GM23338 (cell line): Measurements from ENCODE around the gene C20orf204. TPM values are rescaled to one million over a fixed set of nuclear protein-coding genes. Genes with fewer than 3 reads are reported as not detected.
A peak's percentile ranks its signal among the peaks of the same experiment; 100 is the strongest.

Experiments
- ATAC-seq: fragments of 200-7000 bp; cut with Tn5 transposase; 3 replicates; pipeline ENCODE4 v1.9.1; 2020
- DNase-seq: peaks from one replicate; pipeline ENCODE4 v3.0.0-alpha.2; 2015; ENCODE audit warnings: low spot score
- H2AFZ ChIP-seq: fragments of 200-600 bp; sonication (generic); 2 replicates; pipeline ENCODE4 v1.8.0; 2016; ENCODE audit warnings: antibody characterized with exemption, mild to moderate bottlenecking, moderate library complexity
- H3F3A ChIP-seq: fragments of 200-600 bp; sonication (generic); replicated peaks from 2 replicates; pipeline ENCODE4 v1.8.0; 2017; ENCODE audit warnings: antibody characterized with exemption, mixed run types, low read depth
- H3K27ac ChIP-seq: fragments of 200-600 bp; sonication (generic); 2 replicates; pipeline ENCODE4 v1.6.1; 2016; ENCODE audit warnings: low read depth
- H3K27me3 ChIP-seq: fragments of 200-600 bp; sonication (generic); 2 replicates; pipeline ENCODE4 v1.8.0; 2016; ENCODE audit warnings: mild to moderate bottlenecking, mixed run types, moderate library complexity; ENCODE audit not compliant: insufficient read depth
- H3K36me3 ChIP-seq: fragments of 200-600 bp; sonication (generic); 2 replicates; pipeline ENCODE4 v1.8.0; 2016; ENCODE audit warnings: mild to moderate bottlenecking; ENCODE audit not compliant: insufficient read depth
- H3K4me1 ChIP-seq: fragments of 200-600 bp; sonication (generic); 2 replicates; pipeline ENCODE4 v1.8.0; 2016; ENCODE audit warnings: mild to moderate bottlenecking, moderate library complexity; ENCODE audit not compliant: insufficient read depth
- H3K4me2 ChIP-seq: fragments of 200-600 bp; sonication (generic); 2 replicates; pipeline ENCODE4 v1.7.1; 2017; ENCODE audit warnings: mixed run types
- H3K4me3 ChIP-seq: fragments of 200-600 bp; sonication (generic); 2 replicates; pipeline ENCODE4 v1.6.1; 2016; ENCODE audit warnings: mixed run types
- H3K79me2 ChIP-seq: fragments of 200-600 bp; sonication (generic); replicated peaks from 2 replicates; pipeline ENCODE4 v1.8.0; 2017; ENCODE audit warnings: mild to moderate bottlenecking; ENCODE audit not compliant: insufficient read depth
- H3K9me2 ChIP-seq: fragments of 200-600 bp; sonication (generic); 2 replicates; pipeline ENCODE4 v1.8.0; 2017; ENCODE audit not compliant: insufficient read depth
- H4K20me1 ChIP-seq: fragments of 200-600 bp; sonication (generic); replicated peaks from 2 replicates; pipeline ENCODE4 v1.8.0; 2017; ENCODE audit warnings: mild to moderate bottlenecking; ENCODE audit not compliant: insufficient read depth
- H3K27ac Mint-ChIP-seq: 2 replicates; pipeline ENCODE4 v1.8.0; 2020; ENCODE audit warnings: inconsistent platforms, mild to moderate bottlenecking, moderate library complexity, mixed read lengths
- H3K27me3 Mint-ChIP-seq: 3 replicates; pipeline ENCODE4 v1.8.0; 2022; ENCODE audit warnings: low read depth, mild to moderate bottlenecking, moderate library complexity, mixed read lengths, inconsistent platforms; ENCODE audit not compliant: insufficient read depth, poor library complexity
- H3K36me3 Mint-ChIP-seq: 3 replicates; pipeline ENCODE4 v1.8.0; 2021; ENCODE audit warnings: low read depth, mild to moderate bottlenecking, inconsistent platforms, moderate library complexity, mixed read lengths
- H3K4me1 Mint-ChIP-seq: 3 replicates; pipeline ENCODE4 v1.8.0; 2020; ENCODE audit warnings: mild to moderate bottlenecking, inconsistent platforms, mixed read lengths
- H3K4me3 Mint-ChIP-seq: 3 replicates; pipeline ENCODE4 v1.8.0; 2021; ENCODE audit warnings: moderate library complexity, mild to moderate bottlenecking, inconsistent platforms, mixed read lengths
- H3K9me3 Mint-ChIP-seq: 3 replicates; pipeline ENCODE4 v1.8.0; 2020; ENCODE audit warnings: moderate library complexity, mild to moderate bottlenecking, inconsistent platforms, mixed read lengths
- CTCF ChIP-seq, 2 experiments: fragments of 200-600 bp in 1 of 2; sonication (generic) in 1 of 2; conservative IDR thresholded peaks; 2 replicates each; pipeline versions ENCODE4 v1.5.1 to v1.6.1; 2016 to 2017; ENCODE audit warnings: antibody characterized with exemption in 2 of 2, low read depth in 2 of 2, mild to moderate bottlenecking in 2 of 2, moderate library complexity in 1 of 2
- JUNB ChIP-seq: IDR thresholded peaks from one replicate; pipeline ENCODE4 v1.6.1; 2016; ENCODE audit warnings: antibody characterized with exemption; ENCODE audit not compliant: unreplicated experiment
- ZNF462 ChIP-seq: fragments of 250-450 bp; sonication (Bioruptor Pico); IDR thresholded peaks from 2 replicates; pipeline ENCODE4 v1.5.0; 2020; ENCODE audit warnings: mild to moderate bottlenecking, moderate library complexity
- polyA plus RNA-seq: library from polyadenylated mRNA; unstranded; fragments of >200 nt; fragmentation: Nextera tagmentation; extraction: Ambion mirVana; gene quantifications from 2 replicates; pipeline ENCODE4 v1.2.1, GENCODE V29; 2016
- total RNA-seq: library from RNA; depleted of rRNA; stranded (reverse); fragments of >200 nt; shearing (Covaris generic); gene quantifications from 2 replicates; pipeline ENCODE4 v1.2.3, GENCODE V29; 2014

C20orf204 gene
- total and polyA plus RNA-seq, 2 experiments from 2014 or later = 0.73 to 0.82 TPM

GRCh38 chr20:64050261-64051032, 14.5 kb downstream of the C20orf204 start:
- Histone ChIP-seq H3K4me2 (no peak overlapping the region; the same call in 1 of the 2 replicates), H3K9me2 (no peaks in the 10 kb centered on the region), H4K20me1 (no peaks in the 10 kb centered on the region), H3K79me2 (no peaks in the 10 kb centered on the region), H3F3A (0 out of 2 replicates have a peak, but pooled peaks cover 6% of the 10 kb centered on the region), H3K27me3 (peaks cover 50% of the 10 kb centered on the region), H3K4me1 (peaks cover 15% of the 10 kb centered on the region; the same call in 1 of the 2 replicates), H3K27ac (no peak overlapping the region), H3K36me3 (no peaks in the 10 kb centered on the region), H3K4me3 (peak overlapping the region; percentile 41; the same call in 1 of the 2 replicates), H2AFZ (no peak overlapping the region)
- no peak overlapping the region for H3K27ac Mint-ChIP-seq
- DNase-seq = peak; percentile 43
- TF ChIP-seq ZNF462 (CRISPR knock-in tag) = no peak
- TF ChIP-seq CTCF (conservative IDR thresholded peaks at IDR 0.05; ENCODE audit: low read depth in 2 of 2) = 0 out of 4 replicates have a peak, but pooled peaks of 1 of the 2 experiments have one; percentile 15
- TF ChIP-seq JUNB = no peak
- 0 out of 3 replicates have a peak overlapping the region, but pooled peaks have one; percentile 54 for H3K4me3 Mint-ChIP-seq
- H3K27me3 Mint-ChIP-seq = peaks cover 64% of the 10 kb centered on the region
- no peaks in the 10 kb centered on the region for H3K9me3 Mint-ChIP-seq
- no peaks in the 10 kb centered on the region for H3K36me3 Mint-ChIP-seq
- peak; percentile 5 for ATAC-seq
- peaks cover 30% of the 10 kb centered on the region for H3K4me1 Mint-ChIP-seq
